G401 (cell line): ENCODE data around the gene SZRD1. TPM values are rescaled to one million over a fixed set of nuclear protein-coding genes. Genes with fewer than 3 reads are reported as not detected.

ENCODE experiments used
- DNase-seq: peaks from one replicate; pipeline ENCODE4 v3.0.0-alpha.2; 2015; ENCODE audit warnings: low spot score
- in situ Hi-C: cut with HindIII; loops from 2 replicates; pipeline ENCODE4 v1.10.0; 2016; ENCODE audit warnings: low sequenced_read_pairs, mixed read lengths
- total RNA-seq: library from RNA; depleted of rRNA; stranded (reverse); fragments of >200 nt; shearing (Covaris generic); gene quantifications from 2 replicates; pipeline ENCODE4 v1.2.3, GENCODE V29; 2014; rRNA removed

The SZRD1 gene
- total RNA-seq, 1 experiment from 2014 or later, result 109 TPM

DNA sequence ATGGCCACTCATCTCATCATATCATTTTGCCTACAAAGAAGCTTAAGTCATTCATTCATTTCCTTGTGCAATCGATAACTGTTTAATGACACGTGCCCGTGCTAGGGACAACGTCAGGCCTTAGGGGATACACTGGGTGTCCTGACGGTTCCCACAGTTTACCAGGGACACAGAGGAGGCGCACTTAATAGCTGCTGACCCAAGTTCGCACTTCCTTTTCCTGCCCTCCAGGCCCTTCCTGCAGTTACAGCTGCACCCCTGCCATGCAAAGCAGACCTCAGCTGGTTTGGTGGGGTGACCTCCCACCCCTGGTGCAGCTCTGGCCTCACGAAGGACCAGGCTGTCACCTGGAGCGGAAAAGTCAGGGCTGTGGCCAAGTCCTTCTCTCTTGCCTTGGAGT lies 66.0 kb downstream of the SZRD1 start:
- no peak for DNase-seq
- in situ Hi-C loops, result no loop called here

DNA sequence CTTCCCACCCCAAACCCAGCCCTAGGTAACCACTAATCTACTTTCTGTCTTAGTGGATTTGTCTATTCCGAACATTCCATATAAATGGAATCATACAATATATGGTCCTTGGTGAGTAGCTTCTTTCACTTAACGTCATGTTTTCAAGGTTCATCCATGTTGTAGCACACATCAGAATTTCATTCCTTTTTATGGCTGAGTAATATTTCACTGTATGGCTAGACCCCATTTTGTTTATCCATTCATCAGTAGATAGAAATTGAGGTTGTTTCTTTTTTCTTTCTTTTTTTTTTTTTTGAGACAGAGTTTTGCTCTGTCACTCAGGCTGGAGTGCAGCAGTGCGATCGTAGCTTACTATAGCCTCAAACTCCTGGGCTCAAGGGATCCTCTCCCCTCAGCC lies 67.0 kb downstream of the SZRD1 start:
- DNase-seq, result no peak
- in situ Hi-C loops, result no loop called here

DNA sequence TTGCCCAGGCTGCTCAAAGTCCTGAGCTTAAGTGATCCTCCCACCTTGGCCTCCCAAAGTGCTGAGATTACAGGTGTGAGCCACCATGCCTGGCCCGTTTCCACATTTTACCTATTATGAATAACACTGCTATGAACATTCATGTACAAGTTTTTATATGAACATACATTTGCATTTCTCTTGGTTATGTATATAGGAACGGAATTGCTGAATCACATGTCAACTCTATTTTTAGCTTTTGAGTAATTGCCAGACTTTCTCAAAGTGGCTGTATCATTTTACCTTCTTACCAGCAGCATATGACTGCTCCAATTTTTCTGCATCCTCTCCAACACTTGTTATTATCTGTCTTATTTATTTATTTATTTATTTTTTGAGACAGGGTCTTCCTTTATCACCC lies 67.5 kb downstream of the SZRD1 start:
- in situ Hi-C loops, result no loop called here
- no peak for DNase-seq

DNA sequence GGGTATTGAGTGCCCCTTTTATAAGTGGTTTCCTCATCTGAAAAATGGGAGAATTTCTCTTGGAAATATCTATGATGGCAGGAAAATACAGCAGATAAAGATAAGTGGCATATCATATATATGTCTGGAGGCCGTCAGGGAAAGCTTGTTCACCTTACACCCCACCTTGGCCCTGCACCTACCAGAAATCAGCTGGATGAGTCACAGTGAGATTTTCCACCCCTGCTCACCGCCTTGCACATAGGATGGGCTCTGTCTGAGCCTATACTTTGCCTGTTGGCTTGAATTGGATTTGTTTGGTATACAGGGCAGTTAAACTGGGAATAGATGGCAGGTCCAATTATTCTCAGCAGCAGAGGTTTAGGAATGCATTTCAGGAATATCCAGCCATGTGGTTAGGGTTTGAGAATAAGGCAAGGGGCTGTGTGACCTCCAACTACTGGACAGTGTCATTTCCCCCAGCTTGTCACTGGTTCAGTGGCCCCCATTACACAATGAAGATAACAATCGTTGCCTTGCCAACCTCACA lies 70.0 kb downstream of the SZRD1 start, which contains the start of gene SPATA21:
Gene SPATA21, minus strand, starts transcription at position 479 of the 529 bp plus-strand sequence. CDS start 6,053 bp downstream, outside the sequence.
- in situ Hi-C loops, result no loop called here

DNA sequence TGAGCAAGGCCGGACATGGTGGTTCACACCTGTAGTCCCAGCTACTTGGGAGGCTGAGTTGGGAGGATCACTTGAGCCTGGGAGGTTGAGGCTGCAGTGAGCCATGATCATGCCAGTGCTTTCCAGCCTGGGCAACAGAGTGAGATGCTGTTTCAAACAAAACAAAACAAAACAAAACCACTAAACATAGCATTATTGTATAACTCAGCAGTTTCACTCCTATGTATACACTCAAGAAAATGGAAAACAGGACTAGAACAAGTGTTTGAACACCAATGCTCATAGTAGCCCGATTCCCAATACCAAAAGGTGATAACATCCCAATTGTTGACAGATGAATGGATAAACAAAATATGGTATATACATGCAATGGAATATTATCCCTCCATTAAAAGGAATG lies 71.5 kb downstream of the SZRD1 start:
- in situ Hi-C loops, result no loop called here
- DNase-seq, result no peak

More for the DNA sequence above, 70.0 kb downstream of the SZRD1 start, which contains the start of gene SPATA21:
- no peak for DNase-seq

DNA sequence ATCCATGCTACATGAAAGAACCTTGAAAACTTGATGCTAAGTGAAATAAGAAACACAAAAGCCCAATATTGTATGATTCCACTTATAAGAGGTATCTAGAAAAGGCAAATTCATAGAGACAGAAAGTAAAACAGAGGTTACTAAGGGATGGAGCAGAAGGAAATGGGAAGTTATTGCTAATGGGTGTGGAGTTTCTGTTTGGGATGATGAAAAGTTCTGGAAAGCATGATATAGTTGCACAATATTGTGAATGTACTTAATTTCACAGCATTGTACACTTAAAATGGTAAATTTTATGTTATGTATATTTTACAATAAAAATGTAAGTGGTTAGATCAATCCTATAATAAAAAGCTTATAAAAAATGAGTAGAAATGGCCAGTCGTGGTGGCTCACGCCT lies 71.9 kb downstream of the SZRD1 start:
- DNase-seq, result no peak
- in situ Hi-C loops, result no loop called here

DNA sequence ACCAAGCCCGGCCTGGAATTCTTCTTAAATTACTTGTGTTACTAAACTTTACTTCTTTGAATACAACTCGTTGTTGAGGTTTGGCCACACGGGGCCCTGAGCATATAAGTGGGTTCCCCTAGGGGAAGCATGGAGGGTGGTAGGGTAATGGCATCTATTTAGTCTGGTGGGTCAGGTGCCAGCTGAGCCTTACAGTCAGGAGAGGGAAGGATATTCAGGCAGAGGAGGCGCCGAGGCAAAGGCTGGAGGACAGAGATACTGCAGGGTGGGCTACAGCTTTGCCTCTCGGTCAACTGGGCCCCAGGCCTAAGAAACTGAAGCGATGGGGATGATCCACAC lies 73.1 kb downstream of the SZRD1 start:
- in situ Hi-C loops, result no loop called here
- DNase-seq, result no peak

DNA sequence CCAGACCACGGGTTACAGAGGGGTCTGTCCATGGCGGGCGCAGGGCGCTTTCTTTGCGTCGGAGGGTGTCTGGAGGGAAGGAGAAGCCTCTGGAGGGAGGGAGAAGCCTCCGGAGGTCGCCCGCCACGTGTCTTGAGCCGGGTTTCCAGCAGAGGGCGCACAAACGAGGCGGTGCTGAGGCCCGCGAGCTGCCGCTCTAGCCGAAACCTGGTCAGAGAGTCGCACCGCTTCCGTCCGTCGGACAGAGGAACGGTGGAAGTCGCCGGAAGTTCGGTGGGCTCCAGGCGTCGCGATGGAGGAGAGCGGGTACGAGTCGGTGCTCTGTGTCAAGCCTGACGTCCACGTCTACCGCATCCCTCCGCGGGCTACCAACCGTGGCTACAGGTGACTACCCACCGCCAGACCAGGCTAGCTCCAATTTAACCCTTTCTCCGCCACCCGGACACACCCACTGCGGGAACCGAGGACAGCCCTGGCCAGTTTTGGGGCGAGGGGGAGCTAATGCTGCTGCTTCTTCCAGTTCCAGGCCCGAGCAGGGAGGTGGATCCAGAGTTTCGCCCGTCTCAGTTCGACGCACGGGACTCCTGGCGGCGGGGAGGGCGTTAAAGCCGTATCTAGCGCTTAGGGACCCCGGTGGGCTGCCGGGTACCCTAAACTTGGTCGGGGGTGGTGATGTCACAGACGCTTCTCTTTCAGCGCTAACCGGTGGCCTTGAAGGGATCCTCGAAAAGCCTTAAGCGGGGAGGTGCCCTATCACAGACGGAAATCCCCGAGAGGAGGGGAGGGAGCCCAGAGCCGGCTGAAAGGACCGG lies 73.6 kb downstream of the SZRD1 start, which contains the start of gene NECAP2:
Gene NECAP2, plus strand, starts transcription at position 255 of the 812 bp plus-strand sequence. Its CDS starts 38 bp downstream, at position 293.
- peak; percentile 91 for DNase-seq
- in situ Hi-C loops, result no loop called here

DNA sequence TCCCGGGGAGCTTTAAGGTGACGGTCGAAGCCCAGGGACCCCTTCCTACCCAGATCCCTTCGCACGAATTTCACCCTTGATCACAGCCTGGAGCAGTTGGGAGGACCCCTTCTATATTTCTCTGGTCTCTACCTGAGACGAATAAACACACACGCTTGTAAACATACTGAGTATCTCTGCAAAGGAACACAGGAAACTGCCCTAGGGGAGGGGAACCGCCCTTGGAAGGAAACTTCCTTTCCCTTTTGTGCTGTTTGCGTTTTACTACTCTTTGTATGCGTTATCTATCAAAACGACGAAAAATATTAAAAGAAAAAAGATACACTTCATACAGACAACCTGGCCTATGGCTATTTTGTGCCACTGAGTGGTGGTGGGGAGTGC lies 74.2 kb downstream of the SZRD1 start:
- in situ Hi-C loops, result no loop called here
- no peak for DNase-seq

DNA sequence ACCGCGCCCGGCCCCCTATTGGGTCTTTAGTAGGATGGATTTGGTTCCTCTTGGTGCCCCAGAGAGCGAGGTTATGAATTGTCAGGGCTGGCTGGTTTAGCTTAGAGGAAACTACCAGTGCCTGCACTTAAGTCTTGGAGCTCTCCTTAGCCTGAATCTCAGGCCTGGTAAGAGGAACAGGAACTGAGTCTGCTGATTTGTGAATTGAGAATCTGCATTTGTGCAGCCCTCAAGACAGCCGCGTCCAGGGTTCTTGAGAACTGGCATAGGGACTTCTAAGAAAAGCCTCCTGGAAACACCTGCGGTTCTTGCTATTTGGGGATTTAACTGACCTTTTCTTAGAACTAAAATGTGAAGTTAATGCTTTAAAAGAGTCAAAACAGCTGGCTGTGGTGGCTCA lies 75.2 kb downstream of the SZRD1 start:
- in situ Hi-C loops, result no loop called here

DNA sequence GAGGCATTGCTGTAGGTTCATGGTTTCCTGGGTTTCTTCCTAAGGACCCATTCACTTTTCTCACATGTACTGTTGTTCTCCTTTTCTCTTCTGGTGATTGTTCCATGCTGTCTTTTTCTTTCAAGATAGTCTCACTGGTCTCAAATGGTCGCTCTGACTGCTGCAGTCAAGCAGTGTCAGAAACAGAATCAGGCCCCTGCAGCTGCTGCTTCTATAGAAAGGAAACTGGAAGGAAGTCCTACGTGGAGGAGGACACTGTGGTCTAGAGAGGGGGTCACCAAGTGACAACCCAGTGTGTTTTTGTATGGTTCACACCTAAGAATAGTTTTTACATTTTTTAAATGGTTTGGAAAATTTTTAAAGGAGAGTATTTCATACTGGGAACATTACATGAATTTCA lies 75.9 kb downstream of the SZRD1 start:
- in situ Hi-C loops, result no loop called here
- DNase-seq, result no peak

More for the DNA sequence above, 75.2 kb downstream of the SZRD1 start:
- no peak for DNase-seq

DNA sequence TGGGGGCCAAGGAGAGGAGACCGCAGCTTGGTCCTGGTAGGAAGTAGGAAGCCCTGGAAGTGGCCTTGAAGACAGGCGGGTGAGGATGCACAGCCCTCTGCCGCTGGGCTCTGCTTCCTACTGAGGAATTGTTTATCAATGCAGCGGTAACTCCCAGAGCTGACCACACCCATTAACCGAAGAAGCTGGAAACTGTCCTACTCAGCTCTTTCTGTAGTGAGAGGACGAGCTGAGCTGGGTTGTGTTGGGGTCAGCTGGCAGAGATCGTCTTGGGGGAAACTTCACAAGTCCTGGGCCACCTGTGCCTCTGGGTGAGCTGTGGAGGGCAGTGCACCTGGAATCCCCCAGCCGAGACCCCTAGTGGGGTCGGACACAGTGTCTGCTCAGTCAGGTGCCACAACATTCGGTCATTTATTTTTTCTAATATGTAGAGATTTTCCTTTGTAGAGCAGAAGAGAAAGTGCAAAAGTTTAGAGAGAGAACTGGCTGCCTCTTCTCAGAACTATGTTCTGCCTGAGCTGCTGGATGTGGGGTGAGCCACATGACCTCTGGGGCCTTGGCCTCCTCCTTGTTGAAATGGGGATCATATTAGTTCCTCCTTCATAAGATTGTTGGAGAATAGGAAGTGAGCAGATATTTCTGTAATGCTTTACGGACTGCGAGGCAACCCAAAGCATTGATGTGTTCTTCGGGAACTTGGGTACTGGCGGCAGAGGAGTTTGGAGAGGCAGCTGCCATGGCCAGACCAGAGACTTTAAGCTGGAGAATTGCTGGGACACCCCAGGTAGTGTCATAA lies 77.1 kb downstream of the SZRD1 start:
- no peak for DNase-seq
- in situ Hi-C loops, result no loop called here

DNA sequence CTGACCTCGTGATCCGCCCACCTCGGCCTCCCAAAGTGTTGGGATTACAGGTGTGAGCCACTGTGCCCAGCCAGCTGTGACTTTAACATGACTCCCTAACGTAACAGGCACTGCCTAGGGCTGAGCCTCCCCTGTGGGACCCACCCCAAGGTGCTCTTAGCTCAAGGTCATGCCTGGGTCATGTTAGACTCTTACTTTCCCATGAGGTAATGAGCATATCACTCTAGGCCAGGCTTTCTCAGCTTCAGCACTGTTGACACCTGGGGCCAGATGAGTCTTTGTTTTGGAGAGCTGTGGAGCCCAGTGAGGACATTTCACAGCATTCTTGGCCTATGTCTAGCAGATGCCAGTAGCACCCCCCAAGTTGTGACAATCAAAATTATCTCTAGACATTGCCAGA lies 78.0 kb downstream of the SZRD1 start:
- in situ Hi-C loops, result no loop called here
- DNase-seq, result no peak

DNA sequence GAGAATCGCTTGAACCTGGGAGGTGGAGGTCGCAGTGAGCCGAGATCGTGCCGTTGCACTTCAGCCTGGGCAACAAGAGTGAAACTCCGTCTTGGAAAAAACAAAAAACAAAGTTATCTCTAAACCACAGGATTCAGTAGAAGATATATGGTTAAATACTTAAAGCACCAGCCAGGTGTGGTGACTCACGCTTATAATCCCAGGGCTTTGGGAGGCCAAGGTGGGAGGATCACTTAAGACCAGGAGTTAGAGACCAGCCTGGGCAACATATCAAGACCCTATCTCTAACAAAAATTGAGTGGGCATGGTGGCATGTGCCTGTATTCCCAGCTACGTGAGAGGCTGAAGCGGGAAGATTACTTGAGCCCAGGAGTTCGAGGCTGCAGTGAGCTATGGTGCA lies 79.1 kb downstream of the SZRD1 start:
- in situ Hi-C loops, result no loop called here

DNA sequence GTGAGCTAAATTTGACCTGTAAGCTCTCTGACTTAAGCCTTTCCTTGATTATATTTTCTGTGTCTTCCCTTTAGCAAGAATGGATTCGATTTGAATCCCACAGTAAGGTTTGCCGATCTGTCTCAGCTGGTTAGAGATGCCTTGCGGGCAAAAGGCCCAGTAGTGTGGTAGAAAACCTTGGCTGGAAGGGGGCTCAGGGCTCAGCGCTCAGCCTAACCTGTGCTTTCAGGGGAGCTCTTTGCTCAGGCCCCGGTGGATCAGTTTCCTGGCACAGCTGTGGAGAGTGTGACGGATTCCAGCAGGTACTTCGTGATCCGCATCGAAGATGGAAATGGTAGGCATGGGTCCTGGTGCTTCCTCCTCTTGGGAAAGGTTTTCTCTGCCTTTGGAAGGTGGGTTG lies 80.6 kb downstream of the SZRD1 start:
- in situ Hi-C loops, result no loop called here
- no peak for DNase-seq

More for the DNA sequence above, 79.1 kb downstream of the SZRD1 start:
- DNase-seq, result no peak

Other genes starting within 250 kb of the SZRD1 start
- gene EPHA2, start 211.2 kb upstream of the SZRD1 start, total RNA-seq, result 33.5 and 45.6 TPM in 2 replicates
- gene ARHGEF19, start 154.6 kb upstream of the SZRD1 start, total RNA-seq, result 4.7 and 7.4 TPM in 2 replicates
- 2.8 and 3.5 TPM in 2 replicates for gene CPLANE2, start 130.1 kb upstream of the SZRD1 start, total RNA-seq
- 19.7 and 28.2 TPM in 2 replicates for gene FBXO42, start 14.8 kb upstream of the SZRD1 start, total RNA-seq
- not detected in 2 replicates for gene SPATA21, start 70.2 kb downstream of the SZRD1 start, total RNA-seq
- gene NECAP2, start 73.5 kb downstream of the SZRD1 start, total RNA-seq, result 81.4 and 107 TPM in 2 replicates
- not detected in 2 replicates for gene RNU1-1, start 147.0 kb downstream of the SZRD1 start, total RNA-seq
- gene NBPF1, start 246.3 kb downstream of the SZRD1 start, total RNA-seq, result 10.3 and 27.6 TPM in 2 replicates